HepG2 (cell line): ENCODE measurements around the gene TBX10. TPM values are rescaled to one million over a fixed set of nuclear protein-coding genes. Genes with fewer than 3 reads are reported as not detected.

ENCODE experiments used
- BCL3 ChIP-seq: sonication (generic); formaldehyde crosslinking; IDR thresholded peaks from 2 replicates; pipeline ENCODE4 v1.5.1; 2020; ENCODE audit warnings: mild to moderate bottlenecking, missing genetic modification reagents, moderate library complexity
- CHD4 ChIP-seq: fragments of 200-600 bp; sonication (generic); IDR thresholded peaks from 2 replicates; pipeline ENCODE4 v1.7.0; 2017; ENCODE audit warnings: mild to moderate bottlenecking, low read length, borderline replicate concordance
- E2F1 ChIP-seq: sonication (generic); formaldehyde crosslinking; IDR thresholded peaks from 2 replicates; pipeline ENCODE4 v1.5.0; 2020; ENCODE audit warnings: missing genetic modification reagents
- ELF1 ChIP-seq: sonication (generic); formaldehyde crosslinking; IDR thresholded peaks from 2 replicates; pipeline ENCODE4 v1.4.0; 2020; ENCODE audit warnings: missing genetic modification reagents
- KDM1A ChIP-seq: IDR thresholded peaks from 2 replicates; pipeline ENCODE4 v1.6.1; 2016; ENCODE audit warnings: missing compliant biosample characterization
- MAX ChIP-seq: IDR thresholded peaks from 2 replicates; pipeline ENCODE4 v1.6.1; 2012; ENCODE audit warnings: inconsistent platforms
- MEIS2 ChIP-seq: sonication (generic); formaldehyde crosslinking; IDR thresholded peaks from 2 replicates; pipeline ENCODE4 v1.9.0; 2021; ENCODE audit warnings: mild to moderate bottlenecking, missing genetic modification reagents
- MTA1 ChIP-seq: sonication (generic); formaldehyde crosslinking; IDR thresholded peaks from 2 replicates; pipeline ENCODE4 v1.4.0; 2020; ENCODE audit warnings: missing genetic modification reagents, mild to moderate bottlenecking, borderline replicate concordance
- MXD4 ChIP-seq: IDR thresholded peaks from 2 replicates; pipeline ENCODE4 v1.6.1; 2016; ENCODE audit warnings: mild to moderate bottlenecking, missing biosample characterization, missing genetic modification reagents
- MYNN ChIP-seq: sonication (generic); formaldehyde crosslinking; IDR thresholded peaks from 2 replicates; pipeline ENCODE4 v1.4.0; 2020; ENCODE audit warnings: mild to moderate bottlenecking, low read depth, missing genetic modification reagents
- NFE2 ChIP-seq: sonication (generic); formaldehyde crosslinking; IDR thresholded peaks from 2 replicates; pipeline ENCODE4 v1.4.0; 2020; ENCODE audit warnings: missing genetic modification reagents
- PHF20 ChIP-seq: sonication (generic); formaldehyde crosslinking; IDR thresholded peaks from 2 replicates; pipeline ENCODE4 v1.5.0; 2020; ENCODE audit warnings: mild to moderate bottlenecking, missing genetic modification reagents
- RBAK ChIP-seq: sonication (generic); formaldehyde crosslinking; IDR thresholded peaks from 2 replicates; pipeline ENCODE4 v1.5.1; 2020; ENCODE audit warnings: mild to moderate bottlenecking, missing genetic modification reagents
- REPIN1 ChIP-seq: sonication (generic); formaldehyde crosslinking; IDR thresholded peaks from 2 replicates; pipeline ENCODE4 v1.8.0; 2022; ENCODE audit warnings: missing genetic modification reagents, low read depth, mild to moderate bottlenecking, borderline replicate concordance
- TBX2 ChIP-seq: sonication (generic); formaldehyde crosslinking; IDR thresholded peaks from 2 replicates; pipeline ENCODE4 v1.5.0; 2020; ENCODE audit warnings: missing genetic modification reagents, mild to moderate bottlenecking, borderline replicate concordance
- TP53 ChIP-seq: sonication (generic); formaldehyde crosslinking; conservative IDR thresholded peaks from 2 replicates; pipeline ENCODE4 v1.4.0; 2020; ENCODE audit warnings: missing genetic modification reagents
- U2AF1 ChIP-seq: fragments of 200-400 bp; formaldehyde crosslinking; optimal IDR thresholded peaks from 2 replicates; pipeline ENCODE3; 2017; ENCODE audit warnings: mild to moderate bottlenecking, low read depth, low read length
- ZFP1 ChIP-seq: IDR thresholded peaks from 2 replicates; pipeline ENCODE4 v1.6.1; 2016
- ZNF142 ChIP-seq: sonication (generic); formaldehyde crosslinking; IDR thresholded peaks from 2 replicates; pipeline ENCODE4 v1.4.0; 2020; ENCODE audit warnings: missing genetic modification reagents
- ZNF232 ChIP-seq: sonication (generic); formaldehyde crosslinking; IDR thresholded peaks from 2 replicates; pipeline ENCODE4 v1.4.0; 2020; ENCODE audit warnings: missing genetic modification reagents, borderline replicate concordance
- ZNF549 ChIP-seq: sonication (generic); formaldehyde crosslinking; IDR thresholded peaks from 2 replicates; pipeline ENCODE4 v1.5.0; 2020; ENCODE audit warnings: missing genetic modification reagents
- ZNF567 ChIP-seq: sonication (generic); formaldehyde crosslinking; IDR thresholded peaks from 2 replicates; pipeline ENCODE4 v1.8.1; 2023; ENCODE audit warnings: mild to moderate bottlenecking, missing genetic modification reagents, borderline replicate concordance
- polyA plus RNA-seq, 8 experiments: library from polyadenylated mRNA; depleted of rRNA in 3 of 8; stranded (reverse) in 7 of 8; unstranded in 1 of 8; fragments of >200 nt; fragmentation: Illumina TruSeq in 4 of 8; extraction: Trizol in 4 of 8; gene quantifications; 2 replicates each; pipeline versions ENCODE4 v1.2.1 to v1.2.3, GENCODE V29; 2011 to 2016; ENCODE audit warnings: low read depth in 4 of 8, missing spikeins in 1 of 8, mixed read lengths in 1 of 8; ENCODE audit not compliant: insufficient read depth in 1 of 8
- total RNA-seq, 5 experiments: library from RNA; depleted of rRNA; stranded (reverse); fragments of >200 nt; fragmentation: Illumina TruSeq; extraction: Trizol; gene quantifications; 2 replicates each; pipeline ENCODE4 v1.2.3, GENCODE V29; 2016; ENCODE audit warnings: low read depth in 1 of 5

The TBX10 gene
- total and polyA plus RNA-seq, 2 of the 13 experiments (the other 11 are each of a cell fraction or from before 2014, with no cell fraction given) = 0.27 to 1.7 TPM

- no peak for TF ChIP-seq NFE2 (CRISPR knock-in tag)
- peak; percentile 32 for TF ChIP-seq U2AF1
- no peak for TF ChIP-seq ZFP1 (CRISPR knock-in tag)
- TF ChIP-seq KDM1A (CRISPR knock-in tag) = peak; percentile 76; the same call in 1 of the 2 replicates
- TF ChIP-seq MEIS2 (CRISPR knock-in tag) = 0 out of 2 replicates have a peak, but pooled peaks have one; percentile 36
- no peak for TF ChIP-seq ZNF549 (CRISPR knock-in tag)
- TF ChIP-seq MYNN (CRISPR knock-in tag) = no peak
- peak; percentile 33; the same call in 1 of the 2 replicates for TF ChIP-seq MAX
- no peak for TF ChIP-seq TP53 (CRISPR knock-in tag)
- no peak for TF ChIP-seq PHF20 (CRISPR knock-in tag)
- peak; percentile 39; the same call in 1 of the 2 replicates for TF ChIP-seq RBAK (CRISPR knock-in tag)
- TF ChIP-seq CHD4 = peak; percentile 86; the same call in 1 of the 2 replicates
- no peak for TF ChIP-seq E2F1 (CRISPR knock-in tag)
- peak; percentile 97 for TF ChIP-seq MTA1 (CRISPR knock-in tag)
- TF ChIP-seq ZNF567 (CRISPR knock-in tag) = 0 out of 2 replicates have a peak, but pooled peaks have one; percentile 58
- no peak; the same call in none of the 2 replicates for TF ChIP-seq BCL3
- peak; percentile 49; the same call in 1 of the 2 replicates for TF ChIP-seq TBX2
- no peak for TF ChIP-seq ZNF232 (CRISPR knock-in tag)
- TF ChIP-seq REPIN1 (CRISPR knock-in tag) = peak; percentile 81; the same call in 1 of the 2 replicates
- TF ChIP-seq MXD4 (CRISPR knock-in tag) = no peak; the same call in 1 of the 2 replicates
- no peak for TF ChIP-seq ELF1 (CRISPR knock-in tag)
- TF ChIP-seq ZNF142 (CRISPR knock-in tag) = no peak
Measured at GRCh38 chr11:67632175-67632981, 7.2 kb downstream of the TBX10 start (continued).
